Endodermal cell (in vitro differentiated cells): Measurements from ENCODE around the gene MTG1. TPM values are rescaled to one million over a fixed set of nuclear protein-coding genes. Genes with fewer than 3 reads are reported as not detected.

Experiments
- DNase-seq: peaks from one replicate; pipeline ENCODE4 v3.0.0-alpha.2; 2017
- H3K27ac ChIP-seq: 2 replicates; pipeline ENCODE4 v1.5.1; 2013; ENCODE audit warnings: mild to moderate bottlenecking, low read depth, low read length, moderate library complexity
- H3K27me3 ChIP-seq: 2 replicates; pipeline ENCODE4 v1.6.1; 2013; ENCODE audit warnings: mild to moderate bottlenecking, low read length, moderate library complexity; ENCODE audit not compliant: insufficient read depth, control insufficient read depth, poor library complexity, severe bottlenecking
- H3K36me3 ChIP-seq: 2 replicates; pipeline ENCODE4 v1.7.0; 2013; ENCODE audit warnings: mild to moderate bottlenecking, low read length, moderate library complexity; ENCODE audit not compliant: control insufficient read depth, insufficient read depth
- H3K4me1 ChIP-seq: one replicate; pipeline ENCODE4 v1.7.0; 2013; ENCODE audit warnings: low read length; ENCODE audit not compliant: control insufficient read depth, insufficient read depth
- H3K4me3 ChIP-seq: 2 replicates; pipeline ENCODE4 v1.5.1; 2013; ENCODE audit warnings: mild to moderate bottlenecking, low read length, moderate library complexity
- H3K9ac ChIP-seq: 2 replicates; pipeline ENCODE4 v1.6.1; 2013; ENCODE audit warnings: mild to moderate bottlenecking, low read length, moderate library complexity; ENCODE audit not compliant: poor library complexity, severe bottlenecking; ENCODE audit errors: extremely low read depth
- H3K9me3 ChIP-seq: 2 replicates; pipeline ENCODE4 v1.6.1; 2013; ENCODE audit warnings: mild to moderate bottlenecking, low read length, moderate library complexity; ENCODE audit not compliant: control insufficient read depth
- H3K27ac Mint-ChIP-seq: 2 replicates; pipeline ENCODE4 v1.8.0; 2020; ENCODE audit warnings: mixed read lengths
- H3K27me3 Mint-ChIP-seq: 2 replicates; pipeline ENCODE4 v1.8.0; 2021; ENCODE audit warnings: mild to moderate bottlenecking, mixed read lengths; ENCODE audit not compliant: insufficient read depth
- H3K36me3 Mint-ChIP-seq: 2 replicates; pipeline ENCODE4 v1.8.0; 2020; ENCODE audit warnings: low read depth, mixed read lengths
- H3K4me1 Mint-ChIP-seq: 2 replicates; pipeline ENCODE4 v1.8.0; 2020; ENCODE audit warnings: mixed read lengths
- H3K4me3 Mint-ChIP-seq: 2 replicates; pipeline ENCODE4 v1.8.0; 2020; ENCODE audit warnings: mild to moderate bottlenecking, moderate library complexity, mixed read lengths
- H3K9me3 Mint-ChIP-seq: 2 replicates; pipeline ENCODE4 v1.8.0; 2020; ENCODE audit warnings: mild to moderate bottlenecking, mixed read lengths
- CTCF ChIP-seq: fragments of 200-600 bp; sonication (generic); conservative IDR thresholded peaks from 2 replicates; pipeline ENCODE4 v1.5.0; 2021; ENCODE audit warnings: antibody characterized with exemption, mild to moderate bottlenecking
- WGBS, 2 experiments: methylation state at CpG; one replicate each; pipeline versions ENCODE4 v1.1.5 to v1.1.7; 2013; ENCODE audit warnings: missing lambda C conversion rate in 2 of 2, mixed read lengths in 1 of 2; ENCODE audit not compliant: insufficient coverage in 1 of 2, insufficient read length in 1 of 2; 5-methylcytosine and 5-hydroxymethylcytosine counted together
- total RNA-seq, 2 donors: library from RNA; stranded (reverse); fragmentation: NEBNext Ultra II Directional in 1 of 2; extraction: Animal tissue kit (Norgen Biotek cat#: 25700) in 1 of 2; gene quantifications; 2 replicates in 1 of 2; 3 replicates in 1 of 2; pipeline ENCODE4 v1.2.1, GENCODE V29; 2021

Gene MTG1
- total RNA-seq, 2 donors from 2014 or later = 71.3 to 86.0 TPM

GRCh38 chr10:133361773-133362441 is 32.0 kb upstream of the MTG1 start:
- H3K36me3 ChIP-seq = peaks cover 43% of the 10 kb centered on the region
- no peak for TF ChIP-seq CTCF
- H3K27ac Mint-ChIP-seq = no peak overlapping the region
- no peak overlapping the region for H3K9ac ChIP-seq
- peaks cover 4% of the 10 kb centered on the region for H3K27me3 Mint-ChIP-seq
- no peak overlapping the region for H3K4me3 Mint-ChIP-seq
- H3K27me3 ChIP-seq = no peaks in the 10 kb centered on the region
- H3K4me1 ChIP-seq = peaks cover 5% of the 10 kb centered on the region
- DNase-seq = no peak
- H3K27ac ChIP-seq = no peak overlapping the region
- H3K9me3 Mint-ChIP-seq = no peaks in the 10 kb centered on the region
- no peak overlapping the region for H3K4me3 ChIP-seq
- WGBS, 2 experiments = 85 to 89% methylated on average over 18 of the region's 18 CpGs
- H3K36me3 Mint-ChIP-seq = peaks cover 44% of the 10 kb centered on the region
- peaks cover 7% of the 10 kb centered on the region for H3K4me1 Mint-ChIP-seq
- H3K9me3 ChIP-seq = no peaks in the 10 kb centered on the region

- peaks cover 5% of the 10 kb centered on the region for H3K4me1 ChIP-seq
- Mint-ChIP-seq H3K4me1 (peaks cover 7% of the 10 kb centered on the region), H3K9me3 (no peaks in the 10 kb centered on the region), H3K36me3 (peaks cover 48% of the 10 kb centered on the region), H3K4me3 (no peak overlapping the region), H3K27ac (no peak overlapping the region), H3K27me3 (peaks cover 4% of the 10 kb centered on the region)
- WGBS, 2 experiments = 92 to 94% methylated on average over 6 to 13 of the region's 13 CpGs
- H3K9ac ChIP-seq = no peak overlapping the region
- peaks cover 45% of the 10 kb centered on the region for H3K36me3 ChIP-seq
- no peaks in the 10 kb centered on the region for H3K27me3 ChIP-seq
- H3K4me3 ChIP-seq = no peak overlapping the region
- no peak for DNase-seq
- TF ChIP-seq CTCF = no peak
- H3K27ac ChIP-seq = no peak overlapping the region
- no peaks in the 10 kb centered on the region for H3K9me3 ChIP-seq
These were observed 31.1 kb upstream of the MTG1 start for GRCh38 chr10:133362846-133363245.

GRCh38 chr10:133364645-133365431 is 29.1 kb upstream of the MTG1 start:
- WGBS, 2 experiments = 94 to 96% methylated on average over 20 to 29 of the region's 29 CpGs
- Mint-ChIP-seq H3K36me3 (peaks cover 63% of the 10 kb centered on the region), H3K9me3 (no peaks in the 10 kb centered on the region), H3K27ac (no peak overlapping the region), H3K4me3 (no peak overlapping the region), H3K4me1 (peaks cover 5% of the 10 kb centered on the region), H3K27me3 (peaks cover 4% of the 10 kb centered on the region)
- TF ChIP-seq CTCF = no peak
- no peak for DNase-seq
- Histone ChIP-seq H3K9ac (no peak overlapping the region), H3K4me3 (no peak overlapping the region), H3K9me3 (no peaks in the 10 kb centered on the region), H3K36me3 (peaks cover 63% of the 10 kb centered on the region), H3K27me3 (no peaks in the 10 kb centered on the region), H3K27ac (no peak overlapping the region), H3K4me1 (peaks cover 5% of the 10 kb centered on the region)
